GM18517 (cell line): ENCODE results near the gene WDR82.

Experiments
- ATAC-seq: cut with Tn5 transposase; IDR thresholded peaks from one replicate; pipeline ENCODE4 v1.9.1; 2021; ENCODE audit warnings: mild to moderate bottlenecking, moderate library complexity; ENCODE audit not compliant: unreplicated experiment

Gene WDR82

GRCh38 chr3:52238761-52239701 is 39.4 kb downstream of the WDR82 start, which contains the start of gene TWF2:
TWF2 (minus strand) TSS chr3:52239158; CDS start chr3:52239016, 142 bp downstream.
- peak; percentile 63 for ATAC-seq

GRCh38 chr3:52238193-52238760 is 40.2 kb downstream of the WDR82 start:
- no peak for ATAC-seq

- ATAC-seq, result no peak
Measured at GRCh38 chr3:52237657-52238172, 40.7 kb downstream of the WDR82 start.

- ATAC-seq, result no peak
Measured at GRCh38 chr3:52237006-52237656, 41.3 kb downstream of the WDR82 start.

GRCh38 chr3:52236424-52236886 is 42.0 kb downstream of the WDR82 start:
- no peak for ATAC-seq

- no peak for ATAC-seq
Measured at GRCh38 chr3:52234516-52235447, 43.7 kb downstream of the WDR82 start.

GRCh38 chr3:52233968-52234367 is 44.5 kb downstream of the WDR82 start:
- ATAC-seq, result no peak

- no peak for ATAC-seq
Measured at GRCh38 chr3:52233108-52233591, 45.3 kb downstream of the WDR82 start.

- ATAC-seq, result no peak
Measured at GRCh38 chr3:52232279-52233107, 46.0 kb downstream of the WDR82 start.

GRCh38 chr3:52231502-52232278 is 46.8 kb downstream of the WDR82 start:
- peak; percentile 42 for ATAC-seq

- ATAC-seq, result no peak
Measured at GRCh38 chr3:52230889-52231499, 47.5 kb downstream of the WDR82 start.

GRCh38 chr3:52230461-52230860 is 48.0 kb downstream of the WDR82 start:
- ATAC-seq, result no peak

GRCh38 chr3:52229656-52230055 is 48.8 kb downstream of the WDR82 start:
- ATAC-seq, result no peak

GRCh38 chr3:52228751-52229291 is 49.6 kb downstream of the WDR82 start:
- no peak for ATAC-seq

- ATAC-seq, result no peak
Measured at GRCh38 chr3:52228266-52228665, 50.2 kb downstream of the WDR82 start.

- ATAC-seq, result no peak
Measured at GRCh38 chr3:52227766-52228165, 50.7 kb downstream of the WDR82 start.

- ATAC-seq, result no peak
Measured at GRCh38 chr3:52227117-52227516, 51.3 kb downstream of the WDR82 start.
